LoVo (cell line): ENCODE measurements around the gene SLIT1.
"Not testable (repeated sequence)": the region's sequence is repeated elsewhere in the genome, so short reads cannot be mapped to it uniquely, and the experiment has no call there.

Experiments used
- DNase-seq: peaks from one replicate; pipeline ENCODE4 v3.0.0-alpha.2; 2016; ENCODE audit warnings: low spot score

Gene SLIT1

GRCh38 chr10:97042081-97042480 lies 143.7 kb downstream of the SLIT1 start:
- DNase-seq = no peak

DNA sequence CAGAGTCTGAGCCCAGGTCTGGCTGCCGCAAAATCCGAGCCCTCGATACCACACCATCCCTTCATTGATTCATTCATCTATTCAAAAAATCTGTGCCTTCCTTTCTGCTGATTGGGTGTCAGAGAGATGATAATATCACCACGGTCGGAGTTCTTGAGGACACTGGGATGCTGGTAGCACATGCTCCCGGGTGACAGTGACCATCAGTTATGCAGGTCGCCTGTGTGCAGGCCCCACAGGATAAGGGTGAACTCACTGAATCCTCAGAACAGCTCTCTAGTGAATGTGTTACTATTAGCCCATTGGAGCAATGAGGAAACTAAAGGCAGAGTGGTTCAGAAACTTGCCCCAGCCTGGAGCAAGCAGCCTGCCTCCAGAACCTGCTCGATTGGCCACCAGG lies 145.1 kb downstream of the SLIT1 start:
- DNase-seq = no peak

DNA sequence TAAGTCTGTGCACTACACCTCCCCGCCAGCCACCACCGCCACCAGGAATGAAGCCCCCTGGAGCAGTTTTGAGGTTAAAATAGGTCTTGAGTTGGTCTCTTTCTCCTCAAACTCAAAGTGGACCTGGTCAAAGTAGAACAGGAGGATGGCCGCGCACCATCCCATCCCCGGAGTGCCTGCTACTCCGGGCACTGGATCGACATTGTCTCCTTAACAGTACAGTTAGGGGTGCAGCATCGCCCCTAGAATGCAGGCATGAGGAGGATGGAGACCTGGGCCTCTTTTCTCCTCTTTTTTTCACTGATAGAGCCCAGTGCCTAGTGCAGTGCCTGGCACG lies 145.5 kb downstream of the SLIT1 start:
- DNase-seq = no peak

DNA sequence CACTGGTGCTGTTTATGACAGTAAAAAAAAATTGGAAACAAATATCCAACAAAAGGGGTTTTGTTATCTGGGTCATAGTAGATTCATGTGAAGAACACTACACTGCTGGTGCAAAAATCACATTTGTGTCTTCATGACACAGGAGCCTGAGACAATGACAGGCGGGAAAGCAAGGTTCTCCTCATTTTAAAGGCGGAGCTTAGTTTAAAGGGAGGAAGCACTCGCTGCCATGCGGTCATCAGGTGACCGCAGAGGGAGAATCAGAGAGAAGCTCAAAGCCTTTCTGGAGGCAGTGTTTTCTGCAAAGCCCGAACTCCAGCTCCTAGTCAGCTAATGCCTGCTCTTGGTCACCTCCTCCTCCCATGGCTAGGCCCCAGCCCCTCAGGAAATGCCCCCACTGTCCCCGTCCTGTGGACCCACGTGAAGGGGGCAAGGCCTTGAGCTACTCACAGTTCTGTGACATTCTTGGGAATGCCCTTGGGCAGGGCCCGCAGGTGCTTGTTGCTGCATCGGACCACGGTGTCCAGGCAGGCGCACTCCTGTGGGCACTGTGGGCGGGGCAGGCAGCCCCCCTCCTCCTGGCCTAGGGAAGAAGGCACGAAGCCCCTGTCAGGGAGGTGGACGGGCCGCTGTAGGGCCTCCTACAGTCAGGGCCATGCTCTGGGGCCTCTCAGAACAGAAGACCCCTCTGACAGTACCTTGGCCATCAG lies 146.1 kb downstream of the SLIT1 start:
- DNase-seq = no peak

DNA sequence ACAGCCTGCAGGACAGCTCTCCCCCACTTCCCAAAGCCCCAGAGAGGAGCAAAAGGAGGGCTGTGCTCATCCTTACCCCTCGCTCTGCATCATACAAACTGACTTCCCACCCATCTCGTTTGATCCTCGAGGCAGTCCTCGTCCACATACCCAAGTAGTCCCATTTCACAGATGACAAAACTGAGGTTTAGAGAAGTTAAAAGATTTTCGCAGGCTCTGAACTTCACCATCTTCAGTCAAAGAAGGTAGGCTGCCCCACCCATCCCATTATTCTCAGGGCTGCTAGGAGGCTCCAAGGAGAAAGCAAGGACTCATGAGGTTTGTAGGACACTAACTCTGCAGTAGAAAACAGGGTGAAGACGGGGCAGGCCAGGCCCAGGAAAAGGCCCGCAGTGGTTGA lies 147.1 kb downstream of the SLIT1 start:
- DNase-seq = no peak

DNA sequence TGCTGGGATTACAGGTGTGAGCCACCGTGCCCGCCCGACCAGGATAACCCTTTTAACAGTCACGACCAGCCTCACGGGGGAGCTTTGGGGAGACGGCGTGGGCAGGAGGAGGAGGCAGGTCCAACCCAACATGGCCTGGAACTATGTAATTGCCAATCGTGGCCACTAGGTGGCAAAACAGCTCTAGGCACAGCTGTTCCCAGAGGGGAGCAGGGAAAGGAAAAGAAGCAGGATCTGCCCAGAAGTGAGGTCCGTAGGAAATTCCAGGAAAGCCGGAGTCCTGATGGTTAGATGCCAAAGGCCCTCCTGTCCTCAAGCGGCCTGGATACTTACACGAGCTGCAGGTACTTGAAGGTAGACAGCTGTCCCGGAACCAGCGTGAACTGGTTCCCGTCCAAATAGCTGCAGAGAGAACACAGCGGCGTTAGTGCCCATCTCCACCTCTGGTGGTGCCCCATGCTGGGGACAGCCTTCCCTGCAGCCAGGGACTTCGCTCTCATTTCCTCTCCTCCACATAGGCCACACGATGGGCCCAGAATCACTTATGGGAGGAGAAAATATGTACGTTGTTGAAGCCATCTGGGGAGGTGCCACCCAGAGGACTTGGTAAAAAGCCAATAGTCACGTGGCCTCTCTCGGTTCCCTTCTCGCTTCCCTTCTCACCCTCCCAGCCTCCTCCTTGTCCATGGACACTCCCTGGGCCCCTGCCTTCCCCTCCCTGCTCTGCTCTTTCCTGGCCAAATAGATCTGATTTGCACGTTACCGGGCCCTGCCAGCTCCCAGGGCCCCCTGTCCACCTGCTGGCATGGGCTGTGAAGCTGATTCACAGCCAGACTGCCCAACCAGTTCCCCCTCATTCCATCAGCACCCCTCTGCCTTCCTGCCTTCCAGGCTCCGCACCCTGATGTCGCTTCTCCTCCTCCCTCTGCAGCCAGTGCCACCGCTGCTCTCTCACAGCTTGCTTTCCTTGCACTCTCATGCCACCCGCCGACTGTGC lies 148.1 kb downstream of the SLIT1 start:
- peak; percentile 86 for DNase-seq

DNA sequence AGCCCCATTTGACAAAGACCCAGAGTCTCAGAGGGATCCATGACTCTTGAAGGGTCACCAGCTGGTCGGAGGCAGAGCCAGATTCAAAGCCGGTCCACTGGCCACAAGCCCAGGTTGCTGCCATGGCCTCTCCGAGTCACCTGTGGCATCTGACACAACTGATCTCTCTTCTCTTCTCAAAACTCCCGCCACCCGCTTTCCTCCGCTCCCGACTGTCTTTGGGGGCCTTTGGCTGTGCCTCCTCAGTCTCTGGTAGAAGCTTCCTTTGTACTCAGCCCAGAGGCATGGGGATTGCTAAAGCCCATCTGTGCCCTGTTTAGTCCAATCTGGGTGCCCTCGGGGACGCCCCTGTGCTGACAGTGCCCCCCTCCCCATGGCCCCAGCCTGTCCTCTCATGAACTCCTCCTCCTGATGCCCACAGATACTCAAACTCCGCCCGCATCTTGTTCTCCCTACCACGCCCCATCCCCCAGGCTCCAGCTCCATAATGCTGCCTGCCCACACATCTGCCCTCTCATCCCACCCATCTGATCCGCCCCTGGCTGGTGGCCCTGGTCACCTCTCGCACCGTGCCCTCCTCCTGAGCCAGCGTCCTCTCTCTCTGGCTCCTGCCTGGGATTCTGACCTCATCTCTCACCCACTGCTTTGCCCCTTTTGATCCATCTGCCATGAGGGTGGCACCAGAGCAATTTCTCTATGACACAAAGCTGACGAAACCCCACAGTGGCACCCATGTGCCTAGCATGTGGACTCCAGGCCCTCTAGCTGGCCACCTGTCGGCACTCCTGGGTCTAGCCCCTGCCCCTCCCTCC lies 150.6 kb downstream of the SLIT1 start:
- DNase-seq = no peak

DNA sequence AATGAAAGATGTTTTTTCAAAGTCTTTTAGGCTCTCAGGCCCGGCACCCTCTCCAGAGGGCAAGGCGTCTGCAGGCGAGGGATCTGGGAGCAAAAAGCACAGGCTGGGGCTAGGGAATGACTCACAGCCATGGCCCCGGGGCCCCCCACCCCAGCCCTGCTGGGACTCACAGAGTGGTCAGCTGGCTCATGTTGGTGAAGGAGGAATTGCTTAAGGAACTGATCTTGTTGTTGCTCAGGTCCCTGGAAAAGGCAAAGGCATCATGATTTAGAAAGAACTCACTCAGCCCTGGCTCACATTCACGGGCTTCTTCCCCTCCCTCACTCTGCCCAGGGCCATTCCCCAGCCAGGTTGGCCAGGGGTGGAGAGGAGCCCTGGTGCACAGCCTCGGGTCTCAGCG lies 151.5 kb downstream of the SLIT1 start:
- DNase-seq = no peak

- DNase-seq = not testable (repeated sequence)
Observed at GRCh38 chr10:97033841-97034240, 151.9 kb downstream of the SLIT1 start.

DNA sequence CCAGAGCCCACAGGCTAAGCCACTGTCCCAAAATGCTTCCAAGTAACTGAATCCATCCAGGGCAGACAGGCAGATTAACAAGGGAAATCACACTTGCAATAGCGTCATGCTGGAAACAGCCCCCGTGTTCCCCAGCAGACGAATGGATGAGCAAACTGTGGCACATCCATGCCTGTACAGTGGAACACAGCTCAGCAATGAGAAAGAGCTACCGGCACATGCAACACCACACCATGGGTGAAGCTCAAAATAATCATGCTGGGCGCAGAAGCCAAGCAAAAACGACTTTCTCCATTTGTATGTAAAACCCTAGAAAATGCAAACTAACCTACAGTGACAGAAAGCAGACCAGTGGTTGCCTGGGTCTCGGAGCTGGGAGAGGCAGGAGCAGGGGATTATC lies 153.1 kb downstream of the SLIT1 start:
- no peak for DNase-seq

DNA sequence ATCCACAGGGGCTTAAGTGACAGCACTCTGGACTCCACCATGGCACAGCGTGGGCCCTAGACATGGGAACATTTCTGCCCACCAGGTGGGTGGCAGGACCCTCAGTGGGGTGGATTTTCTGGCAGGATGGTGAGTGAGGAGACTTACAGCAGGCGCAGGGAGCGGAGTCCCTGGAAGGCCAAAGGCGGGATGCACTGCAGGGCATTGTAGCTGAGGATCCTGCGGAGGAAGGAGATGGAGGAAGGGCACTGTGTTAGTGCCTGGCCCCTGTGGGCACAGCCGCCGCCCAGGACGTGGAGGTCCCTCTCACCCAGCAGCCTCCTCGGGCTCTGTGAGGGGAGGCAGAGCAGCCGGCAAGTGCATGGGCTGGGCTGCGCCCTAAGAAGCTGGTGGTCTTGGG lies 154.3 kb downstream of the SLIT1 start:
- no peak for DNase-seq

GRCh38 chr10:97030894-97031293 lies 154.9 kb downstream of the SLIT1 start:
- no peak for DNase-seq

- DNase-seq = no peak
Observed at GRCh38 chr10:97029271-97029670, 156.5 kb downstream of the SLIT1 start.

DNA sequence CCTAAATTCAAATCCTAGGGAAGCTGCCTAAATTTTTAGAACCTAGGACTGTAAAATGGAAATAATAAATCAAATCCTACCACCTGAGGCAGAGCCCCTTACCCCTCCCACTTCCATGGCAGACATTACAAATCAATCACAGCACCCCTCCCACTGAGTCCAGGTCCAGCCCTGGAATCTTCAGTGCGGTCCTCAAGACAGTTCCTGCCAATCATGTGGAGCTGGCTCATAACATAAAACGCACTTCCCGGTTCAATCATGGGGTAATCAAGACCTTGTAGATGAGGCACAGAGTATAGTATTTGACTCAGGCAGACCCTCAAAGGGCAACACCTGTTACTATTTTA lies 157.0 kb downstream of the SLIT1 start:
- no peak for DNase-seq

- no peak for DNase-seq
Observed at GRCh38 chr10:97028126-97028831, 157.5 kb downstream of the SLIT1 start.

- peak; percentile 28 for DNase-seq
Observed at GRCh38 chr10:97025613-97026242, 160.0 kb downstream of the SLIT1 start.

GRCh38 chr10:97024168-97025073 lies 161.3 kb downstream of the SLIT1 start:
- peak; percentile 59 for DNase-seq

GRCh38 chr10:97023401-97024167 lies 162.2 kb downstream of the SLIT1 start:
- DNase-seq = no peak

DNA sequence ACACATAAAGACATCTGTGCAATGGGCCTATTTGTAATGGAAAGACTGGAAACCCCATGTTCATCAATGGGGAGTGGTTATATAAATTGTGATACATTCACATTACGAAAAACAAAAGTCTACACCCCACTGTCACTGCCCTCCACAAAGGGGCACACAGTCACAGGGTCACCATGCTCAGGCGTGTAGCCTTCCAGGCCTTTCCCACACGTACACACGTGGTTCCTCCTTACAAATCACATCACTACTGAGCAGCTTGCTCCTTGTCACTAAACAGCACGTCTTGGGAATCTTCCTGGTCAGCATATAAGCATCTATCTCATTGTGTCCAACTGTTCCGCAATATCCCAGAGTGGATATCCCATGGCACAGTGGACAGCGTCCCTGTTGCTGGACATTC lies 163.1 kb downstream of the SLIT1 start:
- no peak for DNase-seq
